Measurements from ENCODE around the gene STAT1. TPM values are rescaled to one million over a fixed set of nuclear protein-coding genes. Genes with fewer than 3 reads are reported as not detected.

STAT1 gene
- total and polyA plus RNA-seq, 4 donors, result 21.6 to 80.1 (median 74.1) TPM

GRCh38 chr2:191032588-191033429 is 18.8 kb upstream of the STAT1 start:
- Histone ChIP-seq H3K27me3 (ENCODE audit: control insufficient read depth in 3 of 3, insufficient read depth in 3 of 3, low read length in 2 of 3) (no peaks in the 10 kb centered on the region), H3K27ac (ENCODE audit: low read depth in 1 of 2, low read length in 1 of 2) (no peak overlapping the region), H3K9ac (ENCODE audit: insufficient read depth in 1 of 2, low read length in 2 of 2) (peak overlapping the region in 1 of 2 donors; percentile 14), H3K4me3 (no peak overlapping the region), H3K9me3 (ENCODE audit: control insufficient read depth in 4 of 4, insufficient read depth in 3 of 4, low read length in 3 of 4) (no peaks in the 10 kb centered on the region), H3K36me3 (ENCODE audit: control insufficient read depth in 4 of 4, insufficient read depth in 4 of 4, low read length in 4 of 4) (no peaks in the 10 kb centered on the region), H3K4me1 (ENCODE audit: control insufficient read depth in 5 of 5, insufficient read depth in 5 of 5, low read length in 5 of 5) (peaks cover 0 to 24% (median 9%) of the 10 kb centered on the region in 5 donors)
- DNase-seq, result peak; percentile 31 to 81 (median 77)
- WGBS, 2 donors, result 54 to 62% methylated on average over 8 of the region's 8 CpGs
- no peak for ATAC-seq (ENCODE audit: insufficient read depth, low FRiP score)
- no peak for TF ChIP-seq CTCF (IDR thresholded peaks at IDR 0.05; ENCODE audit: control extremely low read depth, extremely low read depth)

DNA sequence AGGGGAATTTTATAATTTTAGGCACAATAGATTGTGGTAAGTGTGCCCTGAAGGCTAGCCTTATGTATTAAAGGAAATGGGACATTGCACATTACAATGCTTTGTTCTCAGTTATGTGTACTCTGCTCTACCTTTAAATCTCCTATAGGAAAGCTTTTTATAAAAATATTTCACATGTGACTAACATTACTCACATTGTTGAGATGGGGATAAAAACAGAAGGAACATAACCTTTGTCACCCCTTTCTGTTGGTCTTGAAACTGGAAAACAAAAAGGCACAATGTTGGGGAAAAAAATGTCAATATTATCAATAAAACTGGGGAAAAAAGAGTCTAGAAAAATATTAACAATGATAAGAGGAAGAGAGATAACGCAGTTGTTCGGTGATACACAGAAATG is 17.3 kb upstream of the STAT1 start:
- TF ChIP-seq CTCF (IDR thresholded peaks at IDR 0.05; ENCODE audit: control extremely low read depth, extremely low read depth), result no peak
- no peaks in the 10 kb centered on the region for H3K9me3 ChIP-seq (ENCODE audit: control insufficient read depth in 4 of 4, insufficient read depth in 3 of 4, low read length in 3 of 4)
- no peak overlapping the region for H3K27ac ChIP-seq (ENCODE audit: low read depth in 1 of 2, low read length in 1 of 2)
- no peak overlapping the region for H3K9ac ChIP-seq (ENCODE audit: insufficient read depth in 1 of 2, low read length in 2 of 2)
- 79 to 95% methylated on average over 2 of the region's 2 CpGs for WGBS, 2 donors
- DNase-seq, result no peak
- ATAC-seq (ENCODE audit: insufficient read depth, low FRiP score), result no peak
- no peaks in the 10 kb centered on the region for H3K27me3 ChIP-seq (ENCODE audit: control insufficient read depth in 3 of 3, insufficient read depth in 3 of 3, low read length in 2 of 3)
- peaks cover 0 to 23% (median 9%) of the 10 kb centered on the region in 5 donors for H3K4me1 ChIP-seq (ENCODE audit: control insufficient read depth in 5 of 5, insufficient read depth in 5 of 5, low read length in 5 of 5)
- H3K4me3 ChIP-seq, result no peak overlapping the region
- no peaks in the 10 kb centered on the region for H3K36me3 ChIP-seq (ENCODE audit: control insufficient read depth in 4 of 4, insufficient read depth in 4 of 4, low read length in 4 of 4)

DNA sequence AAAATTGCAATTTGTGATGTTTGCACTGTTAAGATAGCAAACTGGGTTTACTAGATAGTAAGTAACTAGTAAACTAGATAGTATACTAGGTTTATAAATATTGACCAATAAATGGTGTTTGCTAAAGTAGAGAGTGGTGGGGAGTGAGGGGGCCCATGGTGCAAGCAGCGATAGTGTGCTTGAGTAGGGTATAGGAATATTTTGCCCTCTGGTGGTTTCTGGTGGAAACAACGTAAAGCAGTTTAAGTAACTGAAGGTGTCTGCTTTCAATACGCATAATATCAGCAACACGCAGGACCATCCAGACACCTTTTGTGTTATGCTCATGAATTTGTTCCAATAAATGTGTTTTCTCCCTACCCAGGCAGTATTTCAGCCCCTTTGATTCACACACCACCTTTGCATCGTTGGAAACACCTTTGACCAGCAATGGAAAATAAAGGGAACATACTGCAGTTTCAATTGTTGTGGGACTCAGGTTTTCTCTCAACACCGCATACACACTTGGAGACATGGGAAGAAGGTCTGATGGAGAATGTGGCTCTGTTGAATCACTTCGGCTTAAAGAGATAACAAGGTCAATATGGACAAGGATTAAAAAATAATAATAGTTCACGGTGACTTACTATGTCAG is 16.7 kb upstream of the STAT1 start:
- Histone ChIP-seq H3K4me3 (no peak overlapping the region), H3K9ac (ENCODE audit: insufficient read depth in 1 of 2, low read length in 2 of 2) (no peak overlapping the region), H3K27ac (ENCODE audit: low read depth in 1 of 2, low read length in 1 of 2) (no peak overlapping the region), H3K27me3 (ENCODE audit: control insufficient read depth in 3 of 3, insufficient read depth in 3 of 3, low read length in 2 of 3) (no peaks in the 10 kb centered on the region), H3K4me1 (ENCODE audit: control insufficient read depth in 5 of 5, insufficient read depth in 5 of 5, low read length in 5 of 5) (peaks cover 0 to 21% (median 9%) of the 10 kb centered on the region in 5 donors), H3K36me3 (ENCODE audit: control insufficient read depth in 4 of 4, insufficient read depth in 4 of 4, low read length in 4 of 4) (no peaks in the 10 kb centered on the region), H3K9me3 (ENCODE audit: control insufficient read depth in 4 of 4, insufficient read depth in 3 of 4, low read length in 3 of 4) (no peaks in the 10 kb centered on the region)
- 43 to 54% methylated on average over 8 of the region's 8 CpGs for WGBS, 2 donors
- DNase-seq (peak in 1 of 3 donors; percentile 59), ATAC-seq (ENCODE audit: insufficient read depth, low FRiP score) (peak; percentile 51)
- TF ChIP-seq CTCF (IDR thresholded peaks at IDR 0.05; ENCODE audit: control extremely low read depth, extremely low read depth), result peak; percentile 29

Measured in lung (tissue), 12 donors.